ENCODE results near the gene LARP6.
A peak's percentile ranks its signal among the peaks of the same experiment; 100 is the strongest.

The LARP6 gene

DNA sequence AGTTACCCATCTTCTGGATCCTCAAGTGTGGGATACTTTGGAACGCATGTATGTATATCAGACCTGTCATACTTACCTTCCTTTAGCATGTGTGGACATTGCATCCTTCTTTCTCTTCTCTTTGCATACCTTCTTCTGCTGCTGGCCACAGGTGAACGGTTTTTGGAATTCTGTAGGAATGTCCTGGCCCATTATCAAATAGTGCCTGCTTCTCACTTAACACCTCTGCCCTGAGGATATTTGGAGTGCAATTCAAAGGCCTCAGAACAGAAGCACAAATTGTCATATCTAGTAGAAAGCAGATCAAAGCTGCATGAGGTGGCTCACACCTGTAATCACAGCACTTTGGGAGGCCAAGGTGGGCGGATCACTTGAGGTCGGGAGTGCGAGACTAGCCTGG, 56.5 kb downstream of the LARP6 start:
- ATAC-seq, result no peak
- TF ChIP-seq RARB (CRISPR knock-in tag; IDR thresholded peaks at IDR 0.05) (no peak), SNAI2 (CRISPR knock-in tag; IDR thresholded peaks at IDR 0.05) (no peak), POU6F1 (CRISPR knock-in tag; IDR thresholded peaks at IDR 0.05; ENCODE audit: borderline replicate concordance, low read depth) (no peak), ZNF70 (CRISPR knock-in tag; IDR thresholded peaks at IDR 0.05) (no peak), ESRRG (CRISPR knock-in tag; IDR thresholded peaks at IDR 0.05) (no peak), ZNF8 (CRISPR knock-in tag; IDR thresholded peaks at IDR 0.05) (no peak), PPARA (CRISPR knock-in tag; IDR thresholded peaks at IDR 0.05; ENCODE audit: borderline replicate concordance) (no peak), OSR1 (CRISPR knock-in tag; IDR thresholded peaks at IDR 0.05) (no peak), ZNF565 (CRISPR knock-in tag; conservative IDR thresholded peaks at IDR 0.05; ENCODE audit: low read depth) (no peak)
- TF ChIP-seq, protein P1, sequence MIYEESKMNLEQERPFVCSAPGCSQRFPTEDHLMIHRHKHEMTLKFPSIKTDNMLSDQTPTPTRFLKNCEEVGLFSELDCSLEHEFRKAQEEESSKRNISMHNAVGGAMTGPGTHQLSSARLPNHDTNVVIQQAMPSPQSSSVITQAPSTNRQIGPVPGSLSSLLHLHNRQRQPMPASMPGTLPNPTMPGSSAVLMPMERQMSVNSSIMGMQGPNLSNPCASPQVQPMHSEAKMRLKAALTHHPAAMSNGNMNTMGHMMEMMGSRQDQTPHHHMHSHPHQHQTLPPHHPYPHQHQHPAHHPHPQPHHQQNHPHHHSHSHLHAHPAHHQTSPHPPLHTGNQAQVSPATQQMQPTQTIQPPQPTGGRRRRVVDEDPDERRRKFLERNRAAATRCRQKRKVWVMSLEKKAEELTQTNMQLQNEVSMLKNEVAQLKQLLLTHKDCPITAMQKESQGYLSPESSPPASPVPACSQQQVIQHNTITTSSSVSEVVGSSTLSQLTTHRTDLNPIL (CRISPR knock-in tag; IDR thresholded peaks at IDR 0.05; ENCODE audit: low read depth), result no peak

DNA sequence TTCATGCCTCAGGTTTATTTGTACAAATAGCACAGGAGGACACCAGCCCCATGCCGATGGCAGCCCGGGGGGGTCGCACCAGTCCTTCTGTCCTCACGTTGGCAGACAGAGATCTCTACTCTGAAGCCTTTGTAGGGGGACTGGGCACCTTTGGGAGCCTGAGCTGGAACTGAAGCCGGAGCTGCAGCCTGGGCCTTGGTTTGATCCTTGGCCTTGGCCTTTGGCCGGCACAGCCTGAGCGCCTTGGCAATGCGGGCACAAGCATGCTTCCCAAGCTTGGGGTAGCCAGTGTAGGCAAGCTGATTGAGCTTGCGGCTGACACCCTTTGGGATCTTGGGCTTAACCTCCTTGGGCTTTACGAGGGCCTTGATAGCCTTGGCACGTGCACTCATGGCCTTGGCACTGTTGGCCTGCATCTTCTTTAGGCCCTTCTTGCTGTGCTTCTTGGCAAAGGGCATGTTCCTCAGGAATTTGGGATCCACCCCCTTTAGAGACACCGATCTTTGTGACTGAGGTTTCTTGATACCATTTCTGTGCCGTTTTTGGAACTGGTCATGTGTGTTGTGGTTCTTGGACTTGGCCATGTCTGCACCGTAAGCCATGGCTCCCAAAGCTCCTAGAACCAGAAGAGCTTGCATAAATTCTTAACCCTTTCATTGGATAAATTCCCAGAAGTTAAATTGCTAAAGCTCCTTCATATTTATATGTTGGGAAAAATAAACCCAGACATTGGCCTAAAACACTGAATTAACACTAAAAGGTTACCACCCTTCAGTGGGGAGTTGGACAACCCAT, 57.2 kb downstream of the LARP6 start:
- TF ChIP-seq TSHZ2 (CRISPR knock-in tag; IDR thresholded peaks at IDR 0.05), result no peak
- TF ChIP-seq ZFP3 (CRISPR knock-in tag; IDR thresholded peaks at IDR 0.05), result no peak
- TF ChIP-seq ZNF565 (CRISPR knock-in tag; conservative IDR thresholded peaks at IDR 0.05; ENCODE audit: low read depth), result no peak
- no peak for TF ChIP-seq RARB (CRISPR knock-in tag; IDR thresholded peaks at IDR 0.05)
- ATAC-seq, result no peak

- TF ChIP-seq TSHZ2 (CRISPR knock-in tag; IDR thresholded peaks at IDR 0.05) (no peak), TCF4 (CRISPR knock-in tag; IDR thresholded peaks at IDR 0.05; ENCODE audit: borderline replicate concordance) (no peak), ESRRG (CRISPR knock-in tag; IDR thresholded peaks at IDR 0.05) (no peak), ISL1 (CRISPR knock-in tag; IDR thresholded peaks at IDR 0.05) (0 out of 2 replicates have a peak, but pooled peaks have one; percentile 14), ZFP3 (CRISPR knock-in tag; IDR thresholded peaks at IDR 0.05) (no peak), PATZ1 (CRISPR knock-in tag; IDR thresholded peaks at IDR 0.05; ENCODE audit: borderline replicate concordance) (no peak), ZNF565 (CRISPR knock-in tag; conservative IDR thresholded peaks at IDR 0.05; ENCODE audit: low read depth) (no peak), CSRNP3 (CRISPR knock-in tag; IDR thresholded peaks at IDR 0.05) (no peak), GLIS3 (CRISPR knock-in tag; IDR thresholded peaks at IDR 0.05) (no peak)
- ATAC-seq, result peak; percentile 93
Observed at GRCh38 chr15:70795311-70795665, 58.7 kb downstream of the LARP6 start.
